Hepatocyte (in vitro differentiated cells): ENCODE results near the gene AOAH. TPM values are rescaled to one million over a fixed set of nuclear protein-coding genes. Genes with fewer than 3 reads are reported as not detected.

Source experiments
- DNase-seq: peaks from one replicate; pipeline ENCODE4 v3.0.0-alpha.2; 2016; ENCODE audit warnings: low spot score
- H2AFZ ChIP-seq: fragments of 200-600 bp; sonication (generic); 2 replicates; pipeline ENCODE4 v1.6.0; 2016; ENCODE audit warnings: antibody characterized with exemption, mild to moderate bottlenecking
- H3K27ac ChIP-seq: fragments of 200-600 bp; sonication (generic); 2 replicates; pipeline ENCODE4 v1.5.1; 2016; ENCODE audit warnings: mild to moderate bottlenecking
- H3K27me3 ChIP-seq: fragments of 200-600 bp; sonication (generic); 2 replicates; pipeline ENCODE4 v1.6.1; 2016
- H3K36me3 ChIP-seq: fragments of 200-600 bp; sonication (generic); replicated peaks from 2 replicates; pipeline ENCODE4 v1.5.1; 2016; ENCODE audit warnings: low read depth; ENCODE audit not compliant: insufficient read depth
- H3K4me1 ChIP-seq: fragments of 200-600 bp; sonication (generic); 2 replicates; pipeline ENCODE4 v1.5.1; 2016; ENCODE audit warnings: mild to moderate bottlenecking, moderate library complexity; ENCODE audit not compliant: insufficient read depth
- H3K4me2 ChIP-seq: fragments of 200-600 bp; sonication (generic); 2 replicates; pipeline ENCODE4 v1.6.0; 2016
- H3K4me3 ChIP-seq: fragments of 200-600 bp; sonication (generic); 2 replicates; pipeline ENCODE4 v1.5.1; 2016; ENCODE audit warnings: mild to moderate bottlenecking
- H3K79me2 ChIP-seq: fragments of 200-600 bp; sonication (generic); 2 replicates; pipeline ENCODE4 v1.6.0; 2017; ENCODE audit warnings: mild to moderate bottlenecking
- H3K9me2 ChIP-seq: fragments of 200-600 bp; sonication (generic); replicated peaks from 2 replicates; pipeline ENCODE4 v1.6.0; 2017; ENCODE audit warnings: mild to moderate bottlenecking; ENCODE audit not compliant: insufficient read depth
- H3K9me3 ChIP-seq: fragments of 200-600 bp; sonication (generic); 2 replicates; pipeline ENCODE4 v1.5.1; 2016; ENCODE audit warnings: low read depth, mild to moderate bottlenecking
- H4K20me1 ChIP-seq: fragments of 200-600 bp; sonication (generic); 2 replicates; pipeline ENCODE4 v1.6.0; 2016; ENCODE audit warnings: mild to moderate bottlenecking; ENCODE audit not compliant: insufficient read depth, poor library complexity, severe bottlenecking
- EZH2 ChIP-seq: fragments of 200-600 bp; sonication (generic); IDR thresholded peaks from 2 replicates; pipeline ENCODE4 v1.6.1; 2016; ENCODE audit warnings: antibody characterized with exemption, mild to moderate bottlenecking, borderline replicate concordance
- EZH2phosphoT487 ChIP-seq: fragments of 200-600 bp; sonication (generic); IDR thresholded peaks from one replicate; pipeline ENCODE4 v1.6.1; 2018; ENCODE audit warnings: antibody characterized with exemption, mild to moderate bottlenecking, low read depth, moderate library complexity; ENCODE audit not compliant: unreplicated experiment, severe bottlenecking
- WGBS: methylation state at CpG from one replicate; pipeline ENCODE4 v1.1.6; 2016; ENCODE audit warnings: low lambda C conversion rate; ENCODE audit errors: missing lambda C conversion rate; 5-methylcytosine and 5-hydroxymethylcytosine counted together
- polyA plus RNA-seq: library from polyadenylated mRNA; unstranded; fragments of >200 nt; fragmentation: Nextera tagmentation; extraction: Ambion mirVana; gene quantifications from 2 replicates; pipeline ENCODE4 v1.2.1, GENCODE V29; 2016
- total RNA-seq: library from RNA; depleted of rRNA; stranded (reverse); fragments of >200 nt; gene quantifications from 2 replicates; pipeline ENCODE4 v1.2.3, GENCODE V29; 2014
- TF ChIP-seq, protein P1 (sequence below): fragments of 200-600 bp; sonication (generic); IDR thresholded peaks from 2 replicates; pipeline ENCODE4 v1.5.1; 2016; ENCODE audit warnings: antibody characterized with exemption, mild to moderate bottlenecking; ENCODE audit not compliant: poor library complexity

Gene AOAH
- total and polyA plus RNA-seq, 2 experiments from 2014 or later: 2.4 to 3.9 TPM

DNA sequence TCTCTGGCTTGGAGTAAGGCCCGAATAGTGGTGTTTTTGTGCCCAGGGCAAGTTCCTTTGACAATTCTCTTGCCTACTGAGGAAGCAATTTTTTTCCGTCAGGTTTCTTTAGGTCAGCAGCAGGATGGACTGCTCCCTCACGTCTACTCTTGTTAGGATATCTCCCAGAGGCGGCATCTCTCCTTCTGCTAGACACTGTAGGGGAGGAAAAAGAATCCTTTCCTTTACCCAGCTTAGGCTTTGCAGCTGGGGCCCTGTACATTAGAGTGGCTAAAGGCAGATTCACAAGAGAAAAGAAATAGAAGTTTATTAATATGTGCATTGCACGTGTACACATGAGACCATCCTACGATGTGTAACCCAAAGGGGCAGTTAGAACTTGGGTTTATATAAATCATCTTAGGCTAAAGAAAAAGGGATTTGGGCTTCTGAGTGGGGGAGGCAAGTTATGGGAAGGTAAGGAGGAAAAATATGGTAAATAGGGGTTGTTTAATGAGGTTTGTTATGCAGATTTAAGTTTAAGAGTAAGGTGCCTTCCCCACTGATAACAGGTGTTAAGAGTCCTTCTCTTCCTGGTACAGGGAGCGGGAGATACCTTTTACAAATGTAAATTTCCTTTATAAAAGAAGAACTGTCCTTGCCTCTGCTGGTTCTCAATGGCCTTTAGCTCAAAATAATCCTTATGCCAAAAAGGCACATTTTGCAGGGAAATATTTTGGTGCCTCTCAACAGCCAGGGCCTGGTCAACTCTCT lies 156.4 kb downstream of the AOAH start:
- TF ChIP-seq EZH2phosphoT487: no peak
- TF ChIP-seq, protein P1, sequence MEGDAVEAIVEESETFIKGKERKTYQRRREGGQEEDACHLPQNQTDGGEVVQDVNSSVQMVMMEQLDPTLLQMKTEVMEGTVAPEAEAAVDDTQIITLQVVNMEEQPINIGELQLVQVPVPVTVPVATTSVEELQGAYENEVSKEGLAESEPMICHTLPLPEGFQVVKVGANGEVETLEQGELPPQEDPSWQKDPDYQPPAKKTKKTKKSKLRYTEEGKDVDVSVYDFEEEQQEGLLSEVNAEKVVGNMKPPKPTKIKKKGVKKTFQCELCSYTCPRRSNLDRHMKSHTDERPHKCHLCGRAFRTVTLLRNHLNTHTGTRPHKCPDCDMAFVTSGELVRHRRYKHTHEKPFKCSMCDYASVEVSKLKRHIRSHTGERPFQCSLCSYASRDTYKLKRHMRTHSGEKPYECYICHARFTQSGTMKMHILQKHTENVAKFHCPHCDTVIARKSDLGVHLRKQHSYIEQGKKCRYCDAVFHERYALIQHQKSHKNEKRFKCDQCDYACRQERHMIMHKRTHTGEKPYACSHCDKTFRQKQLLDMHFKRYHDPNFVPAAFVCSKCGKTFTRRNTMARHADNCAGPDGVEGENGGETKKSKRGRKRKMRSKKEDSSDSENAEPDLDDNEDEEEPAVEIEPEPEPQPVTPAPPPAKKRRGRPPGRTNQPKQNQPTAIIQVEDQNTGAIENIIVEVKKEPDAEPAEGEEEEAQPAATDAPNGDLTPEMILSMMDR: no peak
- no peak for TF ChIP-seq EZH2
- H3K27me3 ChIP-seq: no peaks in the 10 kb centered on the region
- H3K9me2 ChIP-seq: no peaks in the 10 kb centered on the region
- H3K4me3 ChIP-seq: no peak overlapping the region
- no peaks in the 10 kb centered on the region for H3K4me1 ChIP-seq
- H3K27ac ChIP-seq: no peak overlapping the region
- H2AFZ ChIP-seq: no peak overlapping the region
- no peak for DNase-seq
- no peaks in the 10 kb centered on the region for H3K79me2 ChIP-seq
- no peaks in the 10 kb centered on the region for H3K36me3 ChIP-seq
- no peaks in the 10 kb centered on the region for H3K9me3 ChIP-seq
- no peaks in the 10 kb centered on the region for H4K20me1 ChIP-seq
- 84% methylated on average over 7 of the region's 7 CpGs for WGBS
- no peak overlapping the region for H3K4me2 ChIP-seq

DNA sequence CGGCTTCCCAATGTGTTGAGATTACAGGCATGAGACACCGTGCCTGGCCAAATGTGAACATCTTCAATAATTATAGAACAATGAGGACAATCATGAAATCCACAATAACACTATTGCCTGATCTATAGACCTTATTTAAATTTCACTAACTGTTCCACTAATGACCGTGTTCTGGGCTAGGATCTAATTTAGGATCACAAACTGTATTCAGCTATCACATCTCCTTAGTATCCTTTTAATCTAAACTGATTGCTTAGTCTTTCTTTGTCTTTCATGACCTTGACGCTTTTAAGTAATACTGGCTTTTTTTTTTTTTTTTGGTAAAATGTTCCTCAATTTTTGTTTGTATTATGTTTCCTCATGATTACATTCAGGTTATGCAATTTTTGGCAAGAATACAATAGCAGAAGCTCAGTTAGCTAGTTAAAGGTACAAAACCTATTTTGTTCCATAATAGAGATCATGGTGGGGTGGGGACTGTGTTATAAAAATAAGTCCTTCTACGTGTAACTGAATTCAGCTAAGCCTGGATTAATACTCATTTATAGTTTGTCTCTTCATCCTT lies 158.4 kb downstream of the AOAH start:
- H3K79me2 ChIP-seq: no peaks in the 10 kb centered on the region
- WGBS: 90% methylated on average over 5 of the region's 5 CpGs

DNA sequence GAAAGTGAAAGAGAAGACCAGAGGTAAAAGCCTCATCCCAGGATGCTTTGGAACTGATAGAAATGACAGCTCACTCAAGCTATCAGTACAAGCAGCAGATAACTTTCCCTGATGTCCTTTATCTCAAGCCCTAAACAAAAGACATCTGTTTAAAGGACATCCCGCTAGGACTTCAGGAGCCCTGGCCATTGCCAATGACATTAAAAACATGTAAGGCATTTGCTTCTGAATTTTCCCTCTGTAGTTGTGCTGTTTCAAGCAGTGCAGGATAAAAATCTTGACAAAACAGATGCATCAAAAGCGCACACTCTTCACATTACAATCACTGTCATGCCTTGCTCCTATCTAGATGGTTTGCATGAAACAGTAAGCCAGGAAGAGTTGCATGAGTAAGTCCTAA lies 159.8 kb downstream of the AOAH start:
- Histone ChIP-seq H3K4me2 (no peak overlapping the region), H3K4me1 (no peaks in the 10 kb centered on the region)
- WGBS: 60% methylated on average over 2 of the region's 2 CpGs

More for the DNA sequence above, 158.4 kb downstream of the AOAH start:
- no peak overlapping the region for H3K27ac ChIP-seq
- H3K4me3 ChIP-seq: no peak overlapping the region
- no peaks in the 10 kb centered on the region for H4K20me1 ChIP-seq
- TF ChIP-seq, protein P1: no peak
- no peak for TF ChIP-seq EZH2phosphoT487
- no peak for TF ChIP-seq EZH2
- no peaks in the 10 kb centered on the region for H3K4me1 ChIP-seq
- H3K9me3 ChIP-seq: no peaks in the 10 kb centered on the region
- no peak for DNase-seq
- no peak overlapping the region for H2AFZ ChIP-seq
- no peaks in the 10 kb centered on the region for H3K27me3 ChIP-seq
- no peaks in the 10 kb centered on the region for H3K9me2 ChIP-seq
- H3K4me2 ChIP-seq: no peak overlapping the region
- H3K36me3 ChIP-seq: no peaks in the 10 kb centered on the region

DNA sequence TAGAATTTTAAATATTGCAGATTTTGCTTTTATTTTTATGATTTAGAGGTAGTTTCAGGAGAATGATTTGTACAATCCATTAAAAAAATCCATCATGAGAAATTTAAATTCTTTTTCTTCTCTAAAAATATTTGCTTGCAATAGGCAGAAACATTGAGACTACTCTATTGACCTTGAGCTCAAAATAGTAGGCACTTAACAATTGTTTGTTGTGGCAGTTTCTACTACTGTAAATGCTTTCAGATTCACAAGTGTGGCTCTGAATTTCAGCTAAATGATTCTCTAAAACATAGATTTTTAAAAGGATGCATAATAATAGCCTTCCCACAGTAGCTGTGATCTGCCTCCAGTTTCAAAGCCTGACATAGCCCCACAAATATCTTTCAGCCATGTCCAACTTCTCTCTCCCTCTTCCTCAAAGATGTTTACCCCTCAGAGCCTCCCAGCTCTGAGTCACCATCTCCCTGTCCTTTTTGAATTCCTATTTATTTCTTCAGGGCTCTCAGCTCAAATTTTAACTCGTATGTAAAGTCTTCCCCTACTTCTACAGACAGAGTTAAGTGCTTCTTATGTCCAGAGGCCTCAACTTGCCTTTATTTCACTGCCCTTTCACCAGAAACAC lies 160.5 kb downstream of the AOAH start:
- Histone ChIP-seq H3K9me2 (no peaks in the 10 kb centered on the region), H3K4me1 (no peaks in the 10 kb centered on the region), H3K4me2 (no peak overlapping the region), H3K9me3 (peaks cover 3% of the 10 kb centered on the region), H4K20me1 (no peaks in the 10 kb centered on the region), H3K36me3 (no peaks in the 10 kb centered on the region), H3K4me3 (no peak overlapping the region), H2AFZ (no peak overlapping the region), H3K79me2 (no peaks in the 10 kb centered on the region), H3K27ac (no peak overlapping the region), H3K27me3 (no peaks in the 10 kb centered on the region)
- WGBS: 45% methylated on average over 1 of the region's 1 CpG
- DNase-seq: no peak
- TF ChIP-seq EZH2phosphoT487: no peak
- TF ChIP-seq, protein P1: no peak
- no peak for TF ChIP-seq EZH2

More for the DNA sequence above, 159.8 kb downstream of the AOAH start:
- Histone ChIP-seq H2AFZ (no peak overlapping the region), H3K79me2 (no peaks in the 10 kb centered on the region), H3K27ac (no peak overlapping the region), H3K36me3 (no peaks in the 10 kb centered on the region), H3K9me3 (no peaks in the 10 kb centered on the region), H4K20me1 (no peaks in the 10 kb centered on the region), H3K4me3 (no peak overlapping the region), H3K9me2 (no peaks in the 10 kb centered on the region), H3K27me3 (no peaks in the 10 kb centered on the region)
- TF ChIP-seq EZH2phosphoT487: no peak
- no peak for DNase-seq
